Stimulated activated CD8-positive, alpha-beta memory T cell treated with anti-CD3 and anti-CD28 coated beads, Interleukin-7, amount 100 ng/mL, for 48 hours (primary cell): ENCODE measurements around the gene TGFBR1.
A peak's percentile ranks its signal among the peaks of the same experiment; 100 is the strongest.

Experiments
- DNase-seq, 2 donors: peaks; one replicate each; pipeline ENCODE4 v3.0.0-alpha.2; 2020; ENCODE audit warnings: low read depth in 1 of 2; ENCODE audit errors: extremely low read depth in 1 of 2

Gene TGFBR1

GRCh38 chr9:99104459-99105151, at the start of gene TGFBR1:
Gene TGFBR1 (plus strand): TSS chr9:99105113. CDS start chr9:99105206, 93 bp downstream.
- peak; percentile 84 to 94 for DNase-seq

DNA sequence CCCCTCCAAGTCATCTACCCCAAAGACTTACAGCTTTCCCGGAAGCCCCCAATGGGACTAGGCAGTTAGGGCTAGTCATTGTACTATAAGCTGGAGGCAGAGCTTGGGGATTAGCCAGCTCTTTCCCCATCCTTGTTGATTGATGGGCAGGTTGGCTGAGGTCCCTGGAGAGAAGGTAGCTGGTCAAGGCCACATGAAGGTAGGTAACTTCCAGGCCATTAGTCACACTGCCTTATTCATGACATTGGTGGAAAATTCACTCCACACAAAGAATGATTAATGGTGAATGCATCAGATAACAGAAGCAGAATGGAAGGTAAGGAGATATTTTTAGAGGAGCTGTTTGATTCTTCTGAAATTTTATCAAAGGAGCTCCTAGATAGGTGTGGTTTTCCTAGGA, 49.5 kb upstream of the TGFBR1 start:
- no peak for DNase-seq

DNA sequence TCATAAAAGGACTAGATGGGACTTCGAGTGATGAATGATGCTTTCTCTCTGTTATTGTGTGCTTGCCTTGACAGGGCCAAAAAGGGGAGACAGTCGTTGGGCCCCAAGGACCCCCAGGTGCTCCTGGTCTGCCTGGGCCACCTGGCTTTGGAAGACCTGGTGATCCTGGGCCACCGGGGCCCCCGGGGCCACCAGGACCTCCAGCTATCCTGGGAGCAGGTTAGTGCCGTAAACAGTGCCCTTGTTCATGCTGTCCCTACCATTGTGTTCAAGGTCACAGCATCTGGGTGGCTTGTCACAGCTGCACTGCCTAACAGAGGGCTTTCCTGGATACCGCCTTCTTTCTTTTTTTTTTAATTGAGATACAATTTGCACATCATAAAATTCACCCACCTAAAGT, 48.7 kb upstream of the TGFBR1 start:
- no peak for DNase-seq

GRCh38 chr9:99056886-99057664, 47.8 kb upstream of the TGFBR1 start:
- DNase-seq: no peak

GRCh38 chr9:99057665-99058625, 47.0 kb upstream of the TGFBR1 start:
- peak in 1 of 2 donors; percentile 55 for DNase-seq

DNA sequence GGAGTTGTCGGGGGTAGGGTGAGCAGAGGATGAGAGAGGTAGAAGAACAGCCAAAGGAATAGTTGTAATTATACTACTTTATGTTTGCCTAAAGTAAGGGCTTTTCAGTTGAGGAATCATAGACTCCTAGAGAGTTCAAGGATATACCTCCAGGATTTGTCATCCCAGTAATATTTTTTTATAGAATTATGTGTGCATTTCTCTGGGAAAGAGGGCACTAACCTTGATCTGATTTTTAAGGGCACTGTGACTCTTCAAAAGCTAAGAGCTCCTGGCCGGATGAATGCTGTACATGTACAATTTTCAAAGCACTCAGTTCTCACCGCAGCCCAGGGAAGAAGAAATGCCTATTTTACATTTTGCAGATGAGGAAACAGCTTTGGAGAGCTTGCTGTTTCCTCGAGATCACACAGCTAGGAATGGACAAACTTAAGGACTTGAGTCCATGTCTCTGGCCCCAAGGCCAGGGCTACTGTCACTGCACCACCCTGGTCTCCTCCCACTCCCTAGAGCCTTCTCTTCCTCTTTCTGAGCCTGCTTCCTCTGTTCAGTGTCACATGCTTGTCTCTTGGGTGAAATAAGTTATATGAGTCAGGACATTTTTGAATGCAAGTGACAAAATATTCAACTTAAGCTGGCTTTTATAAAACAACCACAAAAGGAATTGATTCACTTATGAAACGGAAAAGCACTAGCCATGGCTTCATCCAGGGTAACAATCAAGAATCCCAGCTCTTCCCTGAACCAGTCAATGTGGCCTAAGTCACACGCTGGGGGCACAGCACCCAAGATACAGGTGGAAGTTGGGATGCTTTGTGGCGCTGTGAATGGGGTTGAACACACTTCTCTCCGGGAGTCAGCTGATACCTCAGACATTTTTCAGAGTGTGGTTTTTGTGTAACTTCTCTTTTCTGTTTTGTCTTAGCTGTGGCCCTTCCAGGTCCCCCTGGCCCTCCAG, 45.7 kb upstream of the TGFBR1 start:
- DNase-seq: no peak

- DNase-seq: no peak
Measured at GRCh38 chr9:99060621-99061020, 44.3 kb upstream of the TGFBR1 start.

GRCh38 chr9:99062549-99062948, 42.4 kb upstream of the TGFBR1 start:
- no peak for DNase-seq

GRCh38 chr9:99063522-99063921, 41.4 kb upstream of the TGFBR1 start:
- DNase-seq: no peak

DNA sequence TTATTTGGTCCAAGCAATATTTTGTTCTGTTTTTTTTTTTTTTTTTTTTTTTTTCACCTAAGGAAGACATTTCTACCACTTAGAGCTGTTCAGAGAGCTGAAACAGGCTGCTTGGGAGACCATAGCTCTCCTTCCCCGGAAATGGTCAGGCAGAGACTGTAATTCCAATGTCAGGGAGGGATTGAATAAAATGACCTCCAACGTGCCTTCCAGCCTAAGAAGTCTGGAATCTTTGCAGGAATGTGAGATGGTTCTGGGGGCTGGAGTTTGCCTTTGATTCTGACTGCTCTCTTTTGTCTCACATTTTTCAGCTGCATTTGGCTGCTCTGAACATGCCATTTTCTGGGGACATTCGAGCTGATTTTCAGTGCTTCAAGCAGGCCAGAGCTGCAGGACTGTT, 38.3 kb upstream of the TGFBR1 start:
- DNase-seq: no peak

GRCh38 chr9:99069075-99069474, 35.8 kb upstream of the TGFBR1 start:
- no peak for DNase-seq

DNA sequence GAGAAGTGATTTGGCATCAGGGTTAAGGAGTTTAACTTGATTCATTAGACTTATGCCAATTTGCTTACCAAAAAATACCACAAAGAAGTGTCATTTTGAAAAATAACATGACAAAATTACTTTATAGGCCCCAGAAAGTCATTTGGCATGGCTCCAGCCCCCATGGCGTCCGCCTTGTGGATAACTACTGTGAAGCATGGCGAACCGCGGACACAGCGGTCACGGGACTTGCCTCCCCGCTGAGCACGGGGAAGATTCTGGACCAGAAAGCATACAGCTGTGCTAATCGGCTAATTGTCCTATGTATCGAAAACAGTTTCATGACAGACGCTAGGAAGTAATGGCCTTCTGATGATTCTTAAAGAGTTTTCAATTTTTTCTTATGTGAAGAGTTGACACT, 35.4 kb upstream of the TGFBR1 start:
- no peak for DNase-seq

GRCh38 chr9:99070681-99071080, 34.2 kb upstream of the TGFBR1 start:
- no peak for DNase-seq

GRCh38 chr9:99071313-99072039, 33.4 kb upstream of the TGFBR1 start:
- DNase-seq: no peak

DNA sequence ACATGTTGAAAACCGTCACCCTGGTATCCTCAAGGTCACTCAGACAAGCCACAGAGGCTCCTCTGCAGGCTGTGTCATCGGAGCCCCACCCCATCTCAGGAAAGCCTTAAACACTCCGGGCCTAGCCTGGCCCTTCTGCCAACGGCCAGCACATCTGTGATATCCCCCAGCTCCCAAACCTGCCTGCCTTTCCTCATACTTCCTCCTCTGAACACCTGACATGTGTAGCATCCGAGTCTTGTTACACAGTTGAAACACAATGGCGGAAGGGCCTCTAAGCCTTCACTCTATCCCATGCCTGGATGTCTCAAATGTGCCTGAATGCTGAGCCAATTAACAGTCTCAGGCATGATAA, 32.9 kb upstream of the TGFBR1 start:
- no peak for DNase-seq

- DNase-seq: no peak
Measured at GRCh38 chr9:99073347-99073746, 31.6 kb upstream of the TGFBR1 start.

- DNase-seq: no peak
Measured at GRCh38 chr9:99073985-99074901, 30.7 kb upstream of the TGFBR1 start.

DNA sequence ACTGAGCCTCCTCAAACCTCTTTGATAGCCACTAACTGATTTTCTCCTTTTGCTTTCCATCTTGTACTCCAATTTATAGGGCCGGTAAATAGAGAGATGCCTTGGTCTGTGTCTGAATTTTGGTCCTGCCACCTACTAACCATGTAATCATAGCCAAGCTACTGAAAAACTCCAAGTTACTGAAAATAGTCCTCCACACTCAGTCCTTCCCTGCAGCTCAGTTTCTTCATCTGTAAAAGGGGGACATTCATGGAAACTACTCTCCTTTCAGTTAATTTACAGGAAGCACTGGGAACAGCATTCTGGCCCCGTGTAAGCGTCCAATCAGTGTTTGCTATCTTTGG, 30.0 kb upstream of the TGFBR1 start:
- DNase-seq: no peak
